HG02678 (cell line): ENCODE measurements around the gene ST3GAL4.
"Not testable (repeated sequence)": the region's sequence is repeated elsewhere in the genome, so short reads cannot be mapped to it uniquely, and the experiment has no call there.

Source experiments
- ATAC-seq: cut with Tn5 transposase; IDR thresholded peaks from one replicate; pipeline ENCODE4 v1.9.1; 2021; ENCODE audit warnings: mild to moderate bottlenecking, moderate library complexity; ENCODE audit not compliant: unreplicated experiment

The ST3GAL4 gene

DNA sequence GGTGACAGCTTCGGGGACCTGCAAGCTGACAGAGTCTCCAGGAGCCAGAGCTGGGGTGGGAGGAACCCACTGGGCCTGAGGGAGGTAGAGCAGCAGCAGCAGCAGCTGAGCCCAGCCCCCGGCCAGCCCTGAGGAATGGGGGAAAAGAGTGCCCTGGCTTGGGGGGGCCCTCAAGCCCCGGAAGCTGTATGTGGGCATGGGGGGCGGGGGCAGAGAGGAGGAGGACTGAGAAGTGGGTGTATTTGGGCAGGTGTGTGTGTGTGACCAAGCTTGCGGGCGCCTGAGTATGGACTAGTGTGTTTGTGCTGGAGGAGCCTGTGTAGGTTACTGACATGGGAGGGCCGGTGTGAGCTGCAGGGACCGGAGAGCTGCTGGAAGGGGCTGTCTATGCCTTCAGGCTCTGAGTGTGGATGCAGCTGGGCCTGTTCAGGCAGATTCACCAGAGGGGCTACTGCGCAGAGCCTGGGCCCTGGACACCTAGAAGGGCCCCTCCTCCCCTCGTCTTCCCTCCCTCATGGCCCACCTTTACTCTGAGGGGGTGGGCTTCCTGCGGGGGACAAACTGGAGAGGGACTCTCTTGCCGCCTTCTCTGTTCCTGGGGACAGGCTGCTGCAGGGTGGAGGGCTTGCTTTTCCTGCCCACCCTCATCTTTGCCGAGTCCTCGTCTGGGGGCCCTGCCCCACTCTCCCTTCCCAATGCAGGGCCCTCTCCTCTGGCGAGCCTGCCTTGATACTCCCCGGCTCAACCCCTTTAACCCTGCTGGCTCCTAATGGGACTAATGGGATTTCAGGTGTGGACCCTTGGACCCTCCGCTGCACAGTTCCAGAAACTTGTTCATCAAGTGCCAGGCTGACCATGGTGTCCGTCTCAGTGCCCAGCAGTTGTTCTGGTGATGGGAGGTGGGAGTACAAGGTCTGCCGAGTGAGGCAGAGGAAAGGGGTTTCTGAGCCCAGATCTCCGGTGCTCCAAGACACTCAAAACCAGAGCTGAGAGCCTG is 28.2 kb downstream of the ST3GAL4 start:
- ATAC-seq = no peak

DNA sequence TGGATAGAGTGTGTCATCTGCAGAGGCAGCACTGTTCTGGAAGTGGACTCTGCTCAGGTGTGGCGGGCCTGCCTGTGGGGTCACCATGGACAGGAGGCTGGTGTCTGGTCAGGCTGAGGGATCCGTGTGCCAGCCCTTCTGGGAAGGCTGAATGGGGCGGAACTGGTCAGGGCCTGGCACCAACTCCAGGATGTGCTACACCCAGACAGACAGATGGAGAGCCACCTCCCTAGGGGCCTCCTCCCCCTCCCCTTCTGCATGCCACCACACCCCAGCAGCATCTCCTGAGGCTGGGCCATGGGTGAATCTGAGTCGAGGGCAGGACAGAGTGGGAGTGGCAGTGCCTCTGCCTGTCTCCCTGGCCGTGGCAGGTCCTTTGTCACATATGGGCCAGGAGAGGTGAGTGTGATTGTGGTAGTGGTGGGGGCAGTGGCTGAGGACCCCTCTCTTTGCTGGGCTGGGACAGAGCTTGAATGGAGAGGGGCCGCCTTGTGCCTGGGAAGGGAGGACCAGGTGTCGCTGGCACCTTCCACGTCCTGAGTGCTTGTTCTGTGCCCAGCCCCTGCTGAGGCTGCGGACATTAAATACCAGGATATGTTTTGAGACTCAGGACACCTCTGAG is 29.1 kb downstream of the ST3GAL4 start:
- ATAC-seq = no peak

GRCh38 chr11:126385991-126386728 is 30.7 kb downstream of the ST3GAL4 start:
- no peak for ATAC-seq

- not testable (repeated sequence) for ATAC-seq
Measured at GRCh38 chr11:126386729-126387071, 31.2 kb downstream of the ST3GAL4 start.

GRCh38 chr11:126387857-126388256 is 32.4 kb downstream of the ST3GAL4 start:
- no peak for ATAC-seq

DNA sequence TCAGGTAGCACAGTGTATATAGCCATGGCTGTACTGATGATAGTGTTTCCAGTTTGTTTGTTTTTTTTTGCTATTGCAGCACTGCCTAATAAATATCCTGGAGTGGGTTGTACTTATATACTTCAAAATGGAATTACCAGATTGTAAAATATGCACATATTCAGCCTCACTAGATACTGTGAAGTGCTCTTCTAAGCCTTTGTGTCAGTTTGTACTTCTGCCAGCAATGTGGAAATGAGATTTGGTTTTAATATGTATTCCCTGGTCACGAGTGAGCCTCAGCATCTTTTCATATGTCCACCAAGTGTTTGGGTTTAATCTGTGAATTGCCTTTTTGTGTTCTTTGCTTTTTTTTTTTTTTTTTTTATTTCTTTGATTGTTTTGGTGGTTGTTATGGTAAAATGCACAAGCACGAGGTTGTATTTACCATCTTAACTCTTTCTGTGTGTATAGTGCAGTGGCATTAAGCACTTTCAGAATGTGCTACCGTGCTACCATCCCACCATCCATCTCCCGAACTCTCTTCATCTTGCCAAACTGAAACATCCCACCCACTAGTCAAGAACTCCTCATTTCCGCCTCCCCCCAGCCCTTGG is 34.9 kb downstream of the ST3GAL4 start:
- no peak for ATAC-seq

- ATAC-seq = no peak
Measured at GRCh38 chr11:126391286-126391954, 35.9 kb downstream of the ST3GAL4 start.

DNA sequence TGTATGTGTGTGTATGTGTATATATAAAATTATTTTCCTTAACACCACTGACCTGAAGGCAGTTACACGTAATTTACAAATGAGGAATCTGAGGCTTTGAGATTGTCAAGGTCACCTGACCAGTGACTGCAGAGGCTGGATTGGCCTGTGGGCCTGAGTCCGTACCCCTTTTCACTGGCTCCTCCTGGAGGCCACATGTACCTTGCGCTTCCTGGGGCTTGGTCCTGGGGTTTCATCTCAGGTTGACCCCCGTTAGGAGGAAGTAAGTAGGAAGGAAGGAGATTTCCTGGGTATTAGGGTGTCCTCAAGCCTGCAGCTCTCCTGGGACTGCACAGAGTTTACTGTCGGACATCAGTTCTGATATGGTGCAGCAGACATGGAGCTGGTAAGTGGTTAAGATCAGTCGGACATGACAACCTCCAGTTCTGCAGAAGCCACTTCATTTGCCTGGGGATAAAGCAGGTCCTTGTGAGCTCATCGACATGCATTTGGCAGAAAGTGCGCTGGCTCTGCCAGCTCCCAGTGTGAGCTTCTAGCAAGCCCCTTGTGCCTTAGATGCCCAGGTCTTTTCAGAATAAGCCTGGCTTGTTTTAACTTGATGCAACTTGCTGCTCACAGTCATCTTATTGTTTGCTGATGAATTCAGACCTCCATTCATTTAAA is 36.6 kb downstream of the ST3GAL4 start:
- ATAC-seq = peak; percentile 78

DNA sequence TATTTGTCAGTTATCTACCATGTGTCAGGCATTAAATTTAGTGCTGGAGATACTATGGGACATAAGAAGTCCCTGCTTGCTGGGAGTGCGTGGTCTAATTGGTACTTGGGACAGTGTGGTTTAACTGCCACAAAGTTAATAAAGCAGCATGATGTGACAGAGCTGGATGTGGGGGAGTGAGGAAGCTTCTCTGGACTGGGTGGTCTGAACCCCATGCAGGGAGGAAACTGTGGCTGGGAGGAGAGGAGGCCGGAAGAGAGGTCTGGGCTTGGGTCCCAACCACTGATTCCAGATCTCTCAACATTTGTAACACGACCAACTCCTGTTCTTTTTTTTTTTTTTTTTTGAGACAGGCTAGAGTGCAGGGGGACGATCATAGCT is 37.1 kb downstream of the ST3GAL4 start:
- peak; percentile 11 for ATAC-seq

DNA sequence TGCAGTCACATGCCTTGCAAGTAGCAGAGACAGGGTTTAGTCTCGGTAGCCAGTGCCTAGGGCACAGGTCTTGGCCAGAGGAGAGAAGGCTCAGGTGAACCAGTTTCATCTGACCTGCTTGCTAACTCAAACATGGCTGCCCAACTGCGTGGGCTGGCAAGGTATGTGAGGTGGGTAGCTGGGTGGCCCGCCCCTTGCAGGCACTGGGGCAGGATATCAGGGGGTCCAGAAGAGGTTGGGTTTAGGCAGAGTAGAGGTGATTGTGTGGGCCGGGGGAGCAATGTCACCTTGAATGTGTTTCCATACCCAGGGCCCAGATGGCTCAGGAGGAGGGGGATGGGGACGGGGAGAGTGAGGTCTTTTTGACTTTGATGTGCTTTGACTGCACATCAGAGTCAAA is 37.7 kb downstream of the ST3GAL4 start:
- ATAC-seq = no peak

DNA sequence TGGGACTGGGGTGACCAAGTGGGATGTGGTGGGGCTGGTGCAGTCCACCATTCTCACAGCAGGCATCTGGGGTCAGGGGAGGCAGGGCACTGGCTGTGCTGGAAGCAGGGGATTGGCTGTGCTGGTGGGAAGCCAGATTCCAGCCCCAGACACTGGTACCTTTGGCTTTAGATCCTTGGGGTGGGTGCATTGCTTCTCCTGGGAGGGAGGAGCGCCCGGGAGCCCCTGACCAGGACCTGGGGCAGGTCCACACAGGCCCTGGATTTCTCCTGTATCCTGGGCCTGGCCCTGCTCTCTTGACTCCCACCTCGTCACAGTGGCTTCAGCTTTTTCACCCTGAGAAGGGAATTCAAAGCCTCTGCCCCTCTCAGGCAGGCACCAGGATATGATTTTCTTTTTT is 38.5 kb downstream of the ST3GAL4 start:
- no peak for ATAC-seq

GRCh38 chr11:126394634-126395072 is 39.2 kb downstream of the ST3GAL4 start:
- not testable (repeated sequence) for ATAC-seq

DNA sequence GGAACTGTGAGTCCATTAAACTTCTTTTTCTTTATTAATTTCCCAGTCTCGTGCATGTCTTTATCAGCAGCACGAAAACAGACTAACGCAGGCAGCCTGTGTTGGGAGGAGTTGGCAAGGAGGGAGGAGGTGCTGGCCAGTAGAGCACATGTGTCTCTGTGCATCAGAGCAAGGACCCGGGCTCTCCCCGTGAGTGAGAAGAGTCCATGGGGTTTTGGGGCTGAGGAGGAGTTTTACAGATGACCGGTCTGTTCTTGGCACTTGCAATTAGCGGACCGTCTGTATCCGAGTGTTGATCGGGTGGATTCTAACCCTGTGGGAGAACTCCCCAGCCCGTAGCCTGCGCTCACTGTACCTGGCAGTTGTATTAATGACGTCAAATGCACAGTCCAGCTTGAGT is 40.3 kb downstream of the ST3GAL4 start:
- not testable (repeated sequence) for ATAC-seq

GRCh38 chr11:126396266-126396665 is 40.8 kb downstream of the ST3GAL4 start:
- not testable (repeated sequence) for ATAC-seq

- ATAC-seq = no peak
Measured at GRCh38 chr11:126396965-126397364, 41.5 kb downstream of the ST3GAL4 start.

DNA sequence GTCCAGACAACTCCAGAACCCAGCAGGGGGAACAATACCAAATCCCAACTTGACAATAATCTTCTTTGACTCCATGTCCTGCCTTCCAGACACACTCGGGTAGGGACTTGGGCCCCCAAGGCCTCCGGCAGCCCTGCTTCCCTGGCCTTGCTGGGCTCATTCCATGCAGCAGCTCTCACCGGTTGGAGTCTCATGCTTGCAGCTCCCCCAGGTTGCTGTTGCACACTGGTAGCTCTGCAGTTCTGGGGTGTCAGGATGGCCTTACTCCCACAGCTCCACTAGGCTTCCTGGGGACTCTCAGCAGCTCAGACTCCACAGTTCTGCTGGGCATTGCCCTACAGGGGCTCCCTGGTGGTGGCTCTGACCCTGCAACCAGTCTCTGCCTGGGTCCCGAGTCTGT is 42.8 kb downstream of the ST3GAL4 start:
- no peak for ATAC-seq

DNA sequence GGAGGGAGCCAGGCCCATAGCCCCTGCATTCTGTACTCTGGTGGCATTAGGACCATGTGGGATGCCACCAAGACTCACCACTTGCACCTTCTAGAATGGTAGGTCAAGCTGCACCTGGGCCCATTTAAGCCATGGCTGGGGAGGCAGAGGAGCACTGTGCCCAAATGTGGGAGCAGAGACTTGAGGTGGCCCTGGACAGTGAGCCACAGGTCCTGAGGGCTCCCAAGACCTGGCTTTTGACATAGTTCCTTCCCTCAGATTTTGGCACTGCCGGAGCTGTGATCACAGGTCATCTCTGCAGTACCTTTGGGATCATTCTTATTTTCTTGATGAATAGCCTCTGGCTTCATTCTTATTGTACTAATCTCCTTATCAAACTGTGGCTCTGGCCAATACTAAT is 43.2 kb downstream of the ST3GAL4 start:
- no peak for ATAC-seq

GRCh38 chr11:126400019-126400418 is 44.5 kb downstream of the ST3GAL4 start:
- no peak for ATAC-seq

GRCh38 chr11:126400479-126400878 is 45.0 kb downstream of the ST3GAL4 start:
- ATAC-seq = no peak

- ATAC-seq = no peak
Measured at GRCh38 chr11:126403022-126403581, 47.6 kb downstream of the ST3GAL4 start.
